Measurements from ENCODE around the gene CDH19.

DNA sequence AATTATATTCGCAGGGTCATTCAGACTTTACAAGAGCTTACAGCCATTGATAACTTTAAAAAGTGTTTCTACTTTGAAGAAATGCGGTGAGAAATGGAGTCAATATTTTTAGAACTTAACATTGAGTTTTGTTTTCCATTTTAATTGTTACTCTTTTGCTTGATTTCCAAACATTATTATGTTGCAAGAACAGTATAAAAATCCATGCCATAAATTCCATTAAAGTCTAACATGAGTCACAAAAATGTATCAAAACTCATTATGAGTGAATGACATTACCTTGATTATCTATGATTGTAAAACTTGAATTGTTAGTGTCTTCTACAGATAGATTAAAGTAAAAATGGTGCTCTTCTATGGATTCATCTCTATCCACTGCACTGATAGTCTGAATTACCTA lies 92.6 kb downstream of the CDH19 start:
- TF ChIP-seq CTCF (IDR thresholded peaks at IDR 0.05) = no peak
- no peak for TF ChIP-seq POLR2A (IDR thresholded peaks at IDR 0.05)

Data from uterus (tissue), 2 donors.